Right ventricle myocardium inferior (tissue), 1 donor: ENCODE results near the gene ELP2. TPM values are rescaled to one million over a fixed set of nuclear protein-coding genes. Genes with fewer than 3 reads are reported as not detected.
"Not testable (repeated sequence)": the region's sequence is repeated elsewhere in the genome, so short reads cannot be mapped to it uniquely, and the experiment has no call there.

Experiments
- ATAC-seq: fragments of 200-7000 bp; cut with Tn5 transposase; one replicate; pipeline ENCODE4 v1.9.1; 2020; ENCODE audit warnings: mild to moderate bottlenecking, moderate library complexity
- DNase-seq: peaks from one replicate; pipeline ENCODE4 v3.0.0; 2021; ENCODE audit errors: missing footprints
- intact Hi-C: fragments of 100-400 bp; cut with DNase I; formaldehyde crosslinking; loops from one replicate; pipeline ENCODE4 v1.11.0; 2022
- total RNA-seq: library from RNA; stranded (reverse); fragmentation: NEBNext Ultra II Directional; extraction: Animal tissue kit (Norgen Biotek cat#: 25700); gene quantifications from one replicate; pipeline ENCODE4 v1.2.1, GENCODE V29; 2021
- donor health status: DM: no; HTN: yes; CAD: no; lungs with severe emphysema.

ELP2 gene
- total RNA-seq, 1 donor from 2014 or later = 48.1 TPM

DNA sequence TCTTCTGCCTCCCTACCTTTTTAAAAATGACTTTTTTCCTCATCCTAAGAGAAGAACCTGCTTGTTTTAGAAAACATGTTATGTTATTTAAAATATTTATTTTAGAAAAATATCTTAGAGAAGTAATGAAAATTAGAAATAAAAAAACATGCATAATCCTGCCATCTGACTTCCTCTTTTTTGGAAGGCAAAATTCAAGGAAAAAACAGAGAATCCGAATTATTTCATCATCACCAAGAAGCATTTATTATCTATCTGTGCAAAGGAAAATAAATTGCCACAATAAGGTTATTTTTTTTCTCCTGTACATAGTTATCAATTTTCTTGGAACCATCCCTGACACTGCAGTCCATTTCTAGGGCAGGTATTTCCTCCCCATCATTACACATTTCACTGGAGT, 15.0 kb upstream of the ELP2 start:
- DNase-seq (no peak), ATAC-seq (no peak)
- intact Hi-C loops = no loop called here

DNA sequence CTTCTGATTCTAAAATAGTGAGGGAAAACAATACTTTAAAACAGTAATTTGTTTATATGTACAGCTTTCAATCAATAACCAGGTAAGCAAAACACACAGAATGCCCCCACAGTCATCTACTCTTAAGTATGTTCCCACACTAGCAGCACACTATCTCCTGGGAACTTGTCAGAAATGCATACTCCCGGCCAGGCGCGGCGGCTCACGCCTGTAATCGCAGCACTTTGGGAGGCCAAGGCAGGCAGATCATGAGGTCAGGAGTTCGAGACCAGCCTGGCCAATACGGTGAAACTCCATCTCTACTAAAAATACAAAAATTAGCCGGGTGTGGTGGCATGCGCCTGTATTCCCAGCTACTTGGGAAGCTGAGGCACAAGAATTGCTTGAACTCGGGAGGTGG, 12.9 kb upstream of the ELP2 start:
- ATAC-seq, intact Hi-C loops: not testable (repeated sequence)

DNA sequence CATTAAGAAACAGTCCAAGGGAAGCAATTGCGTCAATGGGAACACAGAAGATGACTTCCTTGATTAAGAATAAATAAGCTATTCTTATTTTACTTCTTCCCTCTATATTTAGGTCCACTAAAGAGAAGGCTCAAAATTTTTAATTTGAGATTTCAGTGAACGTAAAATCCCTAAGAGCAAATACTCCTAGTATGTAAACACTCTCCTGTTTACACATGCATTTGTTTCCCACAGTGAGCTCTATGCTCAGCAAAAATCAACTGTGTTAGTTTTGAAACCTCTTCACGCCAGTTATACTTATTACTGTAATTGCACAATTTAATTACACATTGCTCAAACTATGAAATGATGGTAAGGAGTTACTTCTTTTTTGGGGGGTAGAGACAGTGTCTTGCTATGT, 9.4 kb upstream of the ELP2 start:
- intact Hi-C loops = loop anchor here (10.0 kb wide), 1 partner anchor 105 kb away; no protein-coding TSS in a partner anchor
- ATAC-seq = no peak
- no peak for DNase-seq

More for the DNA sequence above, 12.9 kb upstream of the ELP2 start:
- not testable (repeated sequence) for DNase-seq

DNA sequence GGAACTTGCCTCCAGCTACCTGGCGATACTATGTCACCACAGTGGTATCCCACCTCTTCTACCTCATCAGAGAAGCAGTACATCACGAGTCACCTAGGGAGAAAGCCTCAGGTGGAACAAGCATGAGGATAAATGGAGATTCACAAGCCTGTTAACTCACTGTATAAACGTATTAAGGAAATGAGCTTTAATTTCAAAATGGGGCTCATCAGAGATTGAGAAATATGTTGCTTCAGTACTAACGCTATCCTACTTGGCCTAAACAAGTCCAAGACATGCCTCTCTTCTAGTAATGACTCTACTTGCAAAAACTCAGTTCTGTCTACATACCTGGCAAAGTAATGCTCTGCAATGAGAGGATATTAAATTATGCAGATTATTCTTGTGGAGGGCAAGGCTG, 4.9 kb upstream of the ELP2 start:
- no peak for DNase-seq
- no peak for ATAC-seq
- intact Hi-C loops = loop anchor here (5.0 to 10.0 kb wide), 2 partner anchors 58 to 110 kb away; partner anchors contain the start of gene RPRD1A

DNA sequence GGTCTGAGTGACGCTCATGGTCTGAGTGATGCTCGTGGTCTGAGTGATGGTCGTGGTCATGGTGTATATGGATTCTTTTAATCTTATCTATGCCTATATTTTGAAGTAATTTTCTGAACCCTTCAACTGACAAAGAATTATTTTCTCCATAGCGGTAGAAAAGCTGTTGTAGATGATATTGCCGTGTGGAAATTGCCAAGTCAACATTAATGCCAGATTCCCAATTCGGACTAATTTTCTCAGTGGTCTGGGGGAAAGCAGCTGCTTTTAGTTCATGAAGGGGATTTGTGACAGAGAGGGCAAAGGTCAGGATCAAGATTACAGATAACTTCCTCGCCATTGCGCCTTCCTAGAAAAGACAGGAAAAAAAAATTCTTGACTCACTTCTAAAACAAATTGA, 3.0 kb upstream of the ELP2 start:
- intact Hi-C loops = loop anchor here (5.0 to 10.0 kb wide), 2 partner anchors 59 to 112 kb away; partner anchors contain the start of gene RPRD1A
- DNase-seq (no peak), ATAC-seq (no peak)

DNA sequence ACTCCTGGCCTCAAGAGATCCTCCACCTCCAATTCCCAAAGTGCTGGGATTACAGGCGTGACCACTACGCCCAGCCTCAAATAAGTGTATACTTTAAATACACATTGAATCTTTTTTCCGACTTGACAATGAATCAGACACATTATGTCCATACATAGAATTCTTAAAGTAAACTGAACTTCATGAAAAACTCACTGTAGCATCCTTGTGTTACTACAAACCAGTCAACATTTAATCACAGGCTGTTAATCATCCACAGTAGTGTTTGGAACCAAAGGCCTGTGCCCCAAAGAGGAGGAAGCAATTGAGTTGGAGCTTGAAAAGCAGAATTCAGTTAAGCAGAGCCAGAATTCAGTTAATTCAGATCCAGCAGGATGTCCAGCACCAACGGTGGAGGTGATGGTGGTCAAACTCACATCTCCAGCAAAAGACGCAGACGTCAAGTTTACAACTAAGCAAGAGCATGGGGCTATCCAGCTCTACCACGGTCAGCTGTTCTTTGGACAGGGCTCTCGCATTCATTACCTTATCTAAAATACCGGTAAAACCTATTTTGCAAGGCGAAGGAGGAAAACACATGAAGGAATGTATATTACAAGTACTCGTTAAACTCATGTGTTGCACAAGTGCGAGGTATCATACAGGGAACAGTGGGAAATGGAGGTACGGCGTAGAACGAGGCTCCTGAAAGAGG, 1.7 kb upstream of the ELP2 start:
- ATAC-seq (no peak), DNase-seq (no peak)
- intact Hi-C loops = loop anchor here (5.0 to 10.0 kb wide), 2 partner anchors 61 to 113 kb away; partner anchors contain the start of gene RPRD1A

DNA sequence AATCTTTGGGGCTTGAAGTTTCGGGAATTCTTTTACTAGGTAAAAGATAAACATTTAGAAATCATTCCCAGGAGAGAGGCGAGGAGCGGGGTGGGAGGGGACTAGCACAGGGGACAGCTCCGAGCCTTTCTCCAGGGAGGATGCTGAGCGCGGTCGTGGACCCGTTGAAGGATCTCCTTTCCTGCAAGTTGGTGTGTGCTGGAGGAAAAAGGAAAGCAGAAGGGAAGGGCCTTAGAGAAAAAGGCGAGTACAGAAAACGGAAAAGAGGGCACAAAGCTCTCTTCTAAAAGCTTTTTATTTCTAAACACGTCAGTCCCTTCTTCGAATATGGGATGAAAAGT, 1.2 kb upstream of the ELP2 start:
- no peak for ATAC-seq
- DNase-seq = peak; percentile 73
- intact Hi-C loops = loop anchor here (5.0 to 10.0 kb wide), 2 partner anchors 61 to 114 kb away; partner anchors contain the start of gene RPRD1A

DNA sequence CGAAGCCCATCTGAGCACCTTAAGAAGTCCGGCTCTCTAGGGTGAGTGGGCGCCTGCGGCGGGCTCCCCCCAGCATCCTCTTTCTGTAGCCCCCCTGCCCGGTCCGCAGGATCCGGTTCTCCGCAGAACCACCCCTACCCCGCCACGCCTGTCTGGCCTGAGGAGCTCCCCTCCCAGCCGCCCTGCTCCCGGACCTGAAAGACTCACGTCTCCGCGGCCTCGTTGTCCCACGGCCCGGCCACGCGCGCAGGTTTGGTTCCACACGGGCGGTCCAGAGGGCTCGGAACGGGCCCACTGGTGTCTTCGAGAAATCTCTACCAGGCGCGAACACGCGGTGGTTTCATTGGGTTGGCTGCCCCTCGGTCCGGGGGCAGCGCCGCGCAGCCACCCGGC, 796 bp upstream of the ELP2 start:
- no peak for ATAC-seq
- DNase-seq = no peak
- intact Hi-C loops = loop anchor here (5.0 to 10.0 kb wide), 2 partner anchors 62 to 114 kb away; partner anchors contain the start of gene RPRD1A

DNA sequence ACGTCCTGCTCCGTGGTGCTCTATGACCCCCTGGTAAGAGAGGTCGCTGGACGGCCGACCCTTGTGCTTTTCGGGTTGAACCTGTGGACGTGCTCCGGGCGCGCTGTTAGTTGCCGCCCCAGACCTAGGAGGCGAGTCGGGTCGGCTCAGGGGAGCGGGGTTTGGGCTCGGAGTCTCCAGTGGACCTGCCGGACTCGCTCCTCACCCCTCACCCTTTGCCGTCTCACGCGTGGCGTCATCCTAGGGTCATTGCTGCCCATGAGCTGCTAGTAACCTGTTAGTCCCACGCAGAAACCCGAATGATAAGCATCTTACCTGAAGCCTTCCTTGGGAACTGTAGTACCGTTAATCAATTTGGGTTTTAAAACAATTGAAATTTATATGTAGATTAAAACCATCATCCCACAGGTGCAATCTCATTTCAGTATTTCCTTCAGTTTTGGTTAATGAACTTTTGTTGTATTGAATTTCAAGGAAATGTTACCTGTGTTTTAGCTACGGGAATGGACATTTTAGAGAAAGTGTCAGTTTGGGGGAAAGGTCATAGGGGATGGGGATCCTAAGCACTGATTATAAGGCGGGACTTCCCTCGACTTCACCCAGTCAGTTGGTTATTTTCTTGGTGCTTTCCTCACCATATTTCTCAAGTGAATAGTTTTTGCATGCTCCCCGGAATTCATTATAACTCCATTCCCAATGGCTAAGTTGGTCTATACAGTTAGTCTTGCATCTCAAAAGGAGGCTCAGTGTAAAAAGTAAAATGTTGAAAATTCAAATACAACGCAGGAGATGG, 536 bp downstream of the ELP2 start:
- intact Hi-C loops = no loop called here

DNA sequence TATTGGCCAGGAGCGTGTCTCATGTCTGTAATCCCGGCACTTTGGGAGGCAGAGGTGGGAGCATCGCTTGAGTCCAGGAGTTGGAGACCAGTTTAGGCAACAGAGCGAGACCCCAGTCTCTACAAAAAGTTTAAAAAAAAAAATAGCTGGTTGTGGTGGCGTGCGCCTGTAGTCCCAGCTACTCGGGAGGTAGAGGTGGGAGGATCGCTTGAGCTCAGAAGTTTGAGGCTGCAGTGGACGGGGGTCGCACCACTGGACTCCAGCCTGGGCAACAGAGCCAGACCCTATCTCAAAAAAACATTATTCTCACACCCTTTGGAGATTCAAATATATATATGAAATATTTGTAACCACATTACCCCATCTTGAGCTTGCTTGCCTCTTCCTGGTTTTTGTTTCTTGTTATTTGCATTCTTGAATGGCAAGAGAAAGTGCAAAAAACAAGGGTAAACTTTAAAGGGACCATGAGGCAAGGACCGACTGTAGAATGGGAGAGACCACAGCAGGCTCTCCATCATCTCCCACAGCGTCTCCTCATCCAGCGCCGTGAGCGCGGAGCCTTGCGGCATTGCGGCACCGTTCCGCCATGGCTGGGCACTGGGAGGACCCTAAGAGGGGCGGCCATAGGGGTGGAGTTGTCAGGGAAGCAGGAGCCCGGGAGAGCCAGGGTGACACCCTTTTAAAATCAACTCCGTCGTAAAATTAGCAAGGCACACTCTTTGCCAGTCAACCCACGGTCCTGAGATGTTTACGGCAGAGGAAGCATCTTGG, 1.4 kb downstream of the ELP2 start:
- no peak for ATAC-seq
- intact Hi-C loops = no loop called here
- DNase-seq = no peak

More for the DNA sequence above, 536 bp downstream of the ELP2 start:
- no peak for DNase-seq
- peak; percentile 2 for ATAC-seq

DNA sequence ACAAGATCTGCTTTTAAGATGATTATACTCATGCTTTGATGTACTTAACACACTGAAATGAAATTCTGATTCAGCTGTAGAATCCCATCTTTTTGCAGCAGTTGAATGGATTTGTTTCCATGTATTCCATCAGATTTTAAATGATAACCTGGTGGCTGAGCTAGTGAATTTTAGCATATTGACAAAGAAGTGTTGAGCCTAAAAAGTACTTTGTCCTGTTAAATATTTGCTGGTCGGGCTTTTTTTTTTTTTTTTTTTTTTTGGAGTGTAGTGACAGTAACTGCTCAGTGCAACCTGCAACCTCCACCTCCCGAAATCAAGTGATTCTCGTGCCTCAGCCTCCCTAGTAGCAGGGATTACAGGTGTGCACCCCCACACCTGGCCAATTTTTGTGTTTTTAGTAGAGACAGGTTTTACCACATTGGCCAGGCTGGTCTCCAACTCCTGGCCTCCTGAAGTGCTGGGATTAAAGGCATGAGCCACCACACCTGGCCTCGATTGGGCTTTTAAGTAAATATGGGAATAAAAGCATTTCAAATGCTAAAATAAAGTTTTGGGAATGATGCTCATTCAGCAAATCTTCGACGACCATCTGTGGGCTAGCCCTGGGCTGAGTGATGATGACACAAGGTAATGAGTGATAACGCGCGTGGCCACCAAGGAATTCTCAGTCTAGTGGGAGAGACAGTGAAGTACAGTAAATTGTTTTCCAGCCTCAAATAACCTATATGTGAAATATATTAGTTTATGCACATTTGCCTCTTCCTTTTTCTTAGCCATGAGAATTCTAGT, 2.2 kb downstream of the ELP2 start:
- no peak for DNase-seq
- ATAC-seq = no peak
- intact Hi-C loops = no loop called here

DNA sequence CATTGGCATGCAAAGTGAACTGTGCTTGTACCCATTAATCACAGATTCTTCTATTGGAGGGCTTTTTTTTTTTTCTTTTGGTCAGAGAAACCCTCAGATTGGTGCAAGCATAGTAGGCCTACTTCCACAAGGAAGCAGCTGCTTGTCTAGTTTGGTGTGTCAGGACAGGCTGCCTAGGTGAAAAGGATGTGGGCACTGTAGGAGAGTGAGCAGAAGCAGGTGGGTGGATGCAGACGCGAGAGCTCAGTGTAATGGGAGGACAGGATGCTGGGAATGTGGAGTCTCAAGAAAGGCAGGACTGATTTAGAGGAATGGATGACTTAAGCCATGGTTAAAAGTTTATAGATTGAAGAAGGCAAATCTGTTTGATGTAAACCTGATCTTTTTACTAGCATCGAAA, 3.1 kb downstream of the ELP2 start:
- ATAC-seq = no peak
- no peak for DNase-seq
- intact Hi-C loops = no loop called here

DNA sequence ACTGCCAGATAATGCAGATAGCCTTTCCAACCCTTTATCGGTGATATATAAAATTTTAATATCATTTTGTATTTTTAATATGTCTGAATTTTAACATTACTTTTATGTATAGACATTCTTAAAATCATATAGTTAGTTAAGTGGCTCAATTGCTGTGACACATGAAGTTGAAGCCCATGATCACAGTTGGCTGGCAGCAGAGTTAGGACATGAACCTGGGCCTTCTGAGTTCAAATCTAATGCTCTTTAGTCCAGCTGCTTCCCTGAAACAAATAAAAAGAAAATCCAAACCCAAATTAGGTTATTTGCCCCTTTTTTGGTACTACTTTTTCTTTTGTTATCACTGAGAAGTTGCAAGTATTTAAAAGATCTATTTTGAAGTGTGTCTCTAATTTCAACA, 5.6 kb downstream of the ELP2 start:
- intact Hi-C loops = no loop called here
- no peak for ATAC-seq
- no peak for DNase-seq

DNA sequence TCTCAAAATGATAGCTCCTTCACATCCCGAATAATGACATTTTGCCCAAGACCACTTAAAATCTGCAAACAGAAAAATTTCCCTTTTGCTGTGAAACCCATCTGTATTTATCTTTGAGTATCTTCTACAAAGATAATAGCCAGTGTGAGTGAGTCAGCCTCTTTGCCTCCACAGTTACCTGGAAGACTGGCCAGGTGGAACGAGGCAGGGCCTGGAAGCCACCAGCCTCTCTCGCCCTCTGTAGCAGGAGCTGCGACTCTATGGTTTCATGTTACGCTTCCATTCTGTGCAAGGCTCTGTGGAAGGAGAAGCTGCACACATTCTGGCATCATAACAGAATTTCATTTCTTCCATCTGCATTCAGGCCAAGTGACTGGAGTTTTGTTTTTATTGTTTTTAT, 9.5 kb downstream of the ELP2 start:
- ATAC-seq (no peak), DNase-seq (no peak)
- intact Hi-C loops = no loop called here

DNA sequence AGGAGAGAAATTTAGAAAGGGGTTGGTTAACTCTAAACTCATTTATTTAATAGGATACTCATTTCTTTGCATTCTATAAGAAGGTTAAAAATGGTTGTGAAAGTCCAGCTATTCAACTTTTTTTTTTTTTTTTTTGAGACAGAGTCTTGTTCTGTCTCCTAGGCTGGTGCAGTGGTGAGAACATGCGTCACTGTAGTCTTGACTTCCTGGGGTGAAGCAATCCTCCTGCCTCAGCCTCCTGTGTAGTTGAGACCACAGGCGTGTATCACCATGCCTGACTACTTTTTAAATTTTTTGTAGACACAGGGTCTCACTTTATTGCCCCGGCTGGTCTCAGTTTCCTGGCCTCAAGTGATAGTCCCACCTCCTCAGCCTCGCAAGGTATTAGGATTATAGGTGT, 11.9 kb downstream of the ELP2 start:
- intact Hi-C loops = no loop called here
- ATAC-seq (no peak), DNase-seq (no peak)

DNA sequence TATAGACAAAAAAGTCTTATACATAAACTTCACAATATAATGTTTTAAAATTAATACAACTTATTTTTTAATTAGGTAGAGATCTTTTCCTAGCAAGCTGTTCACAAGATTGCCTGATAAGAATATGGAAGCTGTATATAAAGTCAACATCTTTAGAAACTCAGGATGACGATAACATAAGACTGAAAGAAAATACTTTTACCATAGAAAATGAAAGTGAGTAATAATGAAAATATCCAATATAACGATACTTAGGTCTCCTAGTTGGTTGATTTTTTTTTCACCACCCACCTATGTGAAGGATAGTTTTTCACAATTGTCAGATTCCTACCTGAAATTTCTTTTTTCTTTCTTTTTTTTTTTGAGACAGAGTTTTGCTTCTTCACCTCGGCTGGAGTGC, 13.1 kb downstream of the ELP2 start:
- ATAC-seq (no peak), DNase-seq (no peak)
- intact Hi-C loops = no loop called here

DNA sequence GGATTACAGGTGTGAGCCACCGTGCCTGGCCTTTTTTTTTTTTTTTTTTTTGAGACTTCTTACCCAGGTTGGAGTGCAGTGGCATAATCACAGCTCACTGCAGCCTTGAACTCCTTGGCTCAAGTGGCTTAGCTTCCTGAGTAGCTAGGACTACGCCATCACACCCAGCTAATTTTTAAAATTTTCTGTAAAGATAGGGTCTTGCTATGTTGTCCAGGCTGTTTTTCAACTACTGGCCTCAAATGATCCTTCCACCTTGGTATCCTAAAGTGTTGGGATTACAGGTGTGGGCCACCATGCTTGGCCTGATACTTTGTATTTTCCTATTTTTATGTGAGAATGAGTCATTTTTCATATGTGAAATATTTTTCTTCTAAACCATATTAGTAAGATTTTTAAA, 13.7 kb downstream of the ELP2 start:
- no peak for DNase-seq
- intact Hi-C loops = no loop called here
- no peak for ATAC-seq

DNA sequence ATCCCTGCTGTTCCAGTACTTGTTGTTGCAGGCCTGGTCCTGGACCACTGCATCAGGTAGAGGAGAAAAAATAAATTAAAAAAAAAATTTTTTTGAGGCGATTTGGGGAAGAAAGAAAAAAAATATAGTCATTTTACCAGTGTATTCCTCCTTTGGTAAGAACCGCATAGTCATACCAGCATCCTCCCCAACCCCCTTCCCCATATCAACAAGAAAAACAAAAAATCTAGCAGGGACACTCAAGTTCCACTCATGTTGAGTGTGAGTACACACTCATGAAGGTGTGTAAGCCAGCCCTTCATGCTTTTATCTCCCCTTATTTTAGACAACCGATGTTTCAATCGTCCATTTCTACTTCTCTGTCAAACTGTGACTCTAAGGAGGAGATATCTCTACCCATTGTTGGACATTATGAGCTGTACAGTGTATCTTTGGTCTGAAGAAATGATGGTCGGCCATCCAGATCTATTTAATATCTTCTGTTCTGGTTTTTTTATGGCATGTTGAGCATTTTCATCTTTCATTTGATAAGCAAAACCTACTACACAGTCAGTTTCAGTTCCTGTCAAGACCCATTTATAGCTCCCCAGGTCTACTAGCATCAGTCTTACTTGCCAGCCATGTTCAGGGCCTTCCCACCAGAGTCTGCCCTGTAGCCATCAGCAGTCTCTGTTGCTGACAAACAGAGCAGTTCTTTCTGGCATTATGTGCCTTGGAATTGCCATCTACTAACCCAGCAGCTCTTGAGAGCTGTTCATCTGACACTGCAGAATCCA, 20.0 kb downstream of the ELP2 start:
- intact Hi-C loops = no loop called here
- DNase-seq (no peak), ATAC-seq (no peak)
